GM19238 (cell line): ENCODE measurements around the gene DKKL1.

ENCODE experiments used
- DNase-seq: peaks from one replicate; pipeline ENCODE4 v3.0.0; 2011; ENCODE audit warnings: low spot score; ENCODE audit not compliant: insufficient read length

The DKKL1 gene

DNA sequence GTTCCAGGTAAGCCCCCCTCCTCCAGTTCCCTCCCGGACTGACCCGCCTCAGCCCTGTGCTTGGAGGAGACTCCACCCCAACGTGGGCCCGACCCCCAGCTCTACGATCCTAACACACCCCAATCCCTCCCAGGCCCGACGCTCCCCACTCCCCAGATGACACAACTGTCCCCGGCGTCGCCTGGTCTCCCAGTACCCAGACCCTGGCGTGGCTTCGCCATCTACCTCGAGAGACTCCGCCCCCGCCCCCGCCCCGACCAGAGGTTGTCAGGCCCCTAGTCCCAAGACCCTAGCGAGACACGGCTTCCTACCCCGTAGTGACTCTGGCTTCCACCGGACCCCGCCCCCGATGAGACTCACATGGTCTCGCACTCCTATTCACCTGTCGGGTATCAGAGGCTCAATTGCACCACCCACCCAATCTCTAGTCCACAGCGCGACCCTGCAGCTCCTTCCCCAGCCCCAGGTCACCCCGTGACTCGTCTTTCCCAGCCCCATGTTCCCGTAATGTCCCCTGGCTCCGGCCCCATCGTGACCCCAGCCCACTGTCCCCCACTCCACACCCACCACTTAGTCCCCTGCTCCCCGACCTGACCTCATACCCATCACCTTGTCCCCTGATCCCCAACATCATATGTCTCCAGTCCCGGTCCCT is 25.5 kb upstream of the DKKL1 start:
- DNase-seq: no peak

DNA sequence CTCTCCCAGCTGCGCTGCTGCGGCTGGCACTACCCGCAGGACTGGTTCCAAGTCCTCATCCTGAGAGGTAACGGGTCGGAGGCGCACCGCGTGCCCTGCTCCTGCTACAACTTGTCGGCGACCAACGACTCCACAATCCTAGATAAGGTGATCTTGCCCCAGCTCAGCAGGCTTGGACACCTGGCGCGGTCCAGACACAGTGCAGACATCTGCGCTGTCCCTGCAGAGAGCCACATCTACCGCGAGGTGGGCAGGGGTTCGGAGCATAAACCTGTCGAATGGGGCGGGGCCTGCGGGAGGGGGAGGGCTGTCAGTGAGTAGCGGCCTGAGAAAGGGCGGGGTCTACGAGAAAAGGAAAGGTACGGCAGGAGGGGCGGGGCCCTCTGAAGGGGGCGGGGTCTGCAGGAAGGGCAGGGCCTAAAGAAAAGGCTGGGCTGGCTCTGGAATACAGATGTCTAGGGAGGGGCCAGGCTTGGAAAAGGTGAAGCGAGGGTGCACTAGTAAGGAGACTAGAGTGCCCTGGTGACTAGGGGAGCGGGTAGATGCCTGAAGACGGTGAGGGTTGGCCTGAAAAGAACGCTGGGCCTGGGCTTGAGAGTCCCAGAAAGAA is 24.9 kb upstream of the DKKL1 start:
- DNase-seq: no peak

DNA sequence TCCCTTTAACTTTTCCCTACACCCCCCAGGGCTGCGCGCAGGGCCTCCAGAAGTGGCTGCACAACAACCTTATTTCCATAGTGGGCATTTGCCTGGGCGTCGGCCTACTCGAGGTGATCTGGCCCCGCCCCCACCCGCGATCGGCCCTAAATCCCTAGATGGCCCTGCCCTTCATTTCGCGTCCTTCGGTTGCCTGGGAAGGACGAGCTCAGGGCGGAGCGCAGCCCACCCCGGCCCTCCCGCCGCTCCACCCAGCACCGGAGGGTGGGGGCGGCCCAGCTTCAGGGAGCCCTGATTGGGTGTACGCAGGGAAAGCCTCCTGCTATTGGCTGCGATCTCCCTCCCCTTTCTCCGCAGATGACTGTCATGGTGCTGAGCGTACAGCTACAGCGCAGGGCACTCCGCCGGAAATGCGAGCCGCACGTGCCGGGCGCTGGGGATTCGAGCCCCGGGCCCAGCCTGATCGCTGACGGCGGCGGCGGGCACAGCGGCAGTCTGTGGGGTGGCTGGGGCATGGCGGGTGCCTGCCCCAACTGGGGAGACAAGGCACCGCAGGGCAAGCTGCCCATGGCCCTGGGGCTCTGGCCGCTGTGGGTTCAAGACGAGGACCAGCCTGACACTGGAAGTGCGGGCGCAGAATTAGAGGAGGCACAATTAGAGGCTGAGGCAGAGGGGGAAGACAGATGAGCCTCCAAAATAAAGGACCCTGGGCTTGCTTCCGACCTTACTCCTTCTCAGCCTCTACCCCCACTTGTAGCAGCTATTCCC is 24.2 kb upstream of the DKKL1 start:
- DNase-seq: no peak

DNA sequence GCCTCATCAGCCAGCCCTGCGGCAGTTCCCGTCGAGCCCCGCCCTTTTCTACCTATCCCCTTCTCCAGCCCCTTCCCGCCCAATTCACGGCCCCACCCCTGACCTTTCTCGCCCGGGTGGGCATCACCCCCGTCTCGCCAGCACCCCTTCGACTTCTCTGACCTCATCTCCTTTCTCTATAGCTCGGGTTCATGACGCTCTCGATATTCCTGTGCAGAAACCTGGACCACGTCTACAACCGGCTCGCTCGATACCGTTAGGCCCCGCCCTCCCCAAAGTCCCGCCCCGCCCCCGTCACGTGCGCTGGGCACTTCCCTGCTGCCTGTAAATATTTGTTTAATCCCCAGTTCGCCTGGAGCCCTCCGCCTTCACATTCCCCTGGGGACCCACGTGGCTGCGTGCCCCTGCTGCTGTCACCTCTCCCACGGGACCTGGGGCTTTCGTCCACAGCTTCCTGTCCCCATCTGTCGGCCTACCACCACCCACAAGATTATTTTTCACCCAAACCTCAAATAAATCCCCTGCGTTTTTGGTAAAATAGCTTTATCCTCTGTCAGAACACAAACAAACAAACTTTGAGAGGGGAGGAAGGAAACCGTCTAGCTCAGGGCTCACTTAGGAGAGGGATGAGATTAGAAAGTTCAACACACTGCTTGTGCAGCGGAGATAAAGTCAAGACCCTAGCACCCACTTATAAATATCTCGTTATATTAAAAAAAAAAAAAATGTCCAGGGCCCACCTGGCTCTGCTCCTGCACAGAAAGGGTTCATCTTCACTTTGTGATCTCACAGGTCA is 23.4 kb upstream of the DKKL1 start:
- DNase-seq: peak; percentile 98

DNA sequence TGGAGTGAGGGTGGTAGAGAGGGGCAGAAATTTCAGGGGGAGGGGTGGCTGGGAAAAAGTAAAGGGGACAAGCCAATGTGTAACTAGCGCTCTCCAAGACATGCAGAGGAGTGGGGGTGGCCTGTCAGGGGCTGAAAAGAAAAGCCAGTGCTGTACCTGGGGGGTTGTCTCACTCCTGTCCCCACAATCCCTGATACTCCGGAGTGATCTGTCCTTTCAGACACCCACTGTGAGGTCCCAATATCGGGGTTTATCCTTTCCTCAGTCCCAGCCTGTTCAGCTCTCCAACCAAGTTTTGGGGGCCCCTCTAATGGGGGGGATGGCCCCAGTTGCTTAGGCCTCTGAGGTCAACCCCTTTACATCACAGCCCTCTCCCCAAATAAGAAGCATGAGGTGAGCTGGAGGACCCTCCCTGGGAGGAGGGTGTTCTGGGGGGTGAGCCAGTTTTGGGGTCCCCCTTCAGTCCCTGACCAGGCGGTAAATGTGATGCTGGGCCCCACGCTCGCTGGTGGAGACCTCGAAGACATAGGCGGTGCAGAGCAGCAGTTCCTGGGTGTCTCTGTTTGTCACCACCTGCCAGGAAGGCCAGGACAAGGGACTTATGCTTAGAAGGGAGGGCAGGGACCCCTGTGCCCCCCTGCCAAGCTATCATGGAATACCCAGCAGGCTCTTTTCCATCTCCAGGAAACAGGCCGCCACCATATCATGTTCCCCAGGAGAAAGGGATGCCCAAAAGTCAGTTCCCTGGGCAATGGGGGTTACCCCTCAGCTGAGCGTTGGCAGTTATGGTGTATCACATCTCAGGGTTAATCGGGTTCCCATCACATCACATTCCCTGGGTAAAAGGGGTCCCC is 22.6 kb upstream of the DKKL1 start:
- DNase-seq: no peak

DNA sequence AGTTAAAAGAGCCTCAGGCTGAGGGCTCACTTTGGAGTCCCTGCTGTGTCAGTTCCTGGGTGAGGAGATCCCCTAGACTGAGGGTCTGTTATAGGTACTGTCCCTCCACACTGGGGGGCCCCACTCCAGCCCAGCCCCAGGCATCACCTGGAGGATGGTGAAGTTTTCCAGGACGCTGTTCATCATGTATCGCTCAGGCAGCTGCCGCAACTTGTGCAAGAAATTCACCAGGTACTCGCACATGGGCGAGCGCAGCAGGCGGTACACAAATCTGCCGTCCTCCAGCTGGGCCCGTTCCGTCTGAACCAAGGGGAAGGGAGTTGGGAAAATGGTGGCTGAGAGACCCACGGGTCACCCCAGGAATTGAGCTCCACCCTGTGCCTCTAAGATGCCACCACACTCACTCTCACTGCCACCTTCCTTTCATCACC is 21.4 kb upstream of the DKKL1 start:
- no peak for DNase-seq

DNA sequence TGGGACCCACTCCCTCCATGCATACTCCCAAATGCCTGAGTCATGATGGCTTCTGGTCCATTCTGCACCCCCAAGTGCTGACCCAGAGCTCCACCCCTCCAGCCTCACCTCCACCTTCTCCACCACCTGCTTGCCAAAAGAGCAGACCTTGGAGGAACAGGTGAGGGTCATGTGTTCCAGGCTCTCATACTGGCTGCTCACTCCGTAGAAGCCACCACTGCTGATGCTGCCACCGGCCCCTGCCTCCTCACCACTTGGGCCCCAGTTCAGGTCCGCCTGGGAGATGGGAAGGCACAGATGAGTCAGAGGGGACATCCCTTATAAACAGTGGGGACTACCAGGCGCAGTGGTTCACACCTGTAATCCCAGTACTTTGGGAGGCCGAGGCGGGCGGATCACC is 20.6 kb upstream of the DKKL1 start:
- DNase-seq: no peak

DNA sequence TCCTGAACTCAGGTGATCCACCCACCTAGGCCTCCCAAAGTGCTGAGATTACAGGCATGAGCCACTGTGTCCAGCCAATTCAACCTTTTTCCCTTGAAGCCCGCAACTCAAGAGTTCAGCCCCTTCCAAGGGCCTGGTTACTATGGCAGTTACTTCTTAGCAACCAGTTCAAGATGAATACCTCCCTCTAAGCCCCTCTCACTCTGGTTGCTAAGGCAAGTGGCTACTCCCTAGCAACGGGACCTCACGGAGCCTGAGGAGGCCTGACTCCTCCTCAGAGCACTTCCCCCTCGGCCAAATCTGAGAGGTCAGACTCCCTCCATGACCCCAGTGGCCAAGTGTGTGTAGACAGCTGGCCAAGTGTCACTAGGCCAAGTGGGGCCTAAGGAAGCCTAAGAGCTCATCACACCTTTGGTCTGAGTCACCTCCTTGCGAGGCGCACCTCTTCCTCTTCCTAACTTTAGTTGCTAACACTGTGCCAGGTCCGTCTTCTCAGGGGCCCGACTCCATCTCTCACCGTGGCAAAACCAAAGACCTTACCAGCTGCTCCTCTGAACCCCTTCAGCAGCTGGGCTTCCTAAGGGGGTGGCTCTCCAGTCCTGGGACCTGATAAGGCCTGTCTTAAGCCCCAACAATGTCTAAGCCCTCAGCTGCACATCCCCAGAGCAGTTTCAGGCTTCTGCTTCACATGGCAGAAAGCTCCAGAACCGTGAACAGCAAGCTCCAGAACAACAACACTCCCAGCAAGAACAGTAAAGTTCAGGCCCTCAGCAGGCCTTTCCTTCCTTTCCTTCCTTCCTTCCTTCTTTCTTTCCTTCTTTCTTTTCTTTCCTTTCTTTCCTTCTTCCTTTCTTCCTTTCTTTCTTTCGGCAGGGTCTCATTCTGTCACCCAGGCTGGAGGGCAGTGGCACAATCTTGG is 18.9 kb upstream of the DKKL1 start:
- DNase-seq: no peak

DNA sequence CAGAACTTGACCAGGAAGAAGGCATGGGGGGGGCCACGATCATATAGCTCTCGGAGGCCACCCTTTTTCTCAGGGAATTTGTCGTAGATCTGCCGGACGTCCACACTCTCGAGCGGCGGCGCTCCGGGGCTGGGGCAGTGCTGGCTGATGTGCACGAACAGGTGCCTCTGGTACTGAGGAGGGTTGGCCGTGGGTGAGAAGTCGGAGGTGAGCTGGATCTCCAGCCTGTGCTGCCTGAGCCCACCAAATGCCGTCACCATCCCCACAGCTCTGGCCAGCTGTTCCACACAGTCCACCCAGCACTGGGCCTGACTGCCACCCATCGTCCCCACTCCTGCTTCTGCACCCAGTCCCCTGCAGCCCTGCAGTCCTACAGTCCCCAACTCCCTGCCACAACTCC is 16.5 kb upstream of the DKKL1 start:
- no peak for DNase-seq

DNA sequence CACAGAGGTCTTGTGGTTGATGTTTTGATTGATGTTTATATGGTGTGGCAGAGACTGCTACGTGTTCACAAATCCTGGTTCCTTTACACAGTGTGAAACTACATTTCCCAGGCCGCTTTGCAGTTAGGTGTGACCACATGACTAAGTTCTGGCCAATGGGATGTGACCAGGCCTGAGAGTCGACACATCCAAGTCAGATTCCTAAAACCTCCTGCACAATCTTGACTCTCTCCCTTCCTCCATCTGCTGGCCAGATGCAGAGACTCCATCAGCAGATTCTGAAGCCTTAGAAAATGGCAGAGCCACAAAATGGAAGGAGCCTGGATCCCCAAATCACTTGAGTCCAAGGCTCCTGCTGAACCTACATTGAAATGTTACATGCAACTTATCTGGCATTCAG is 15.8 kb upstream of the DKKL1 start:
- DNase-seq: no peak

DNA sequence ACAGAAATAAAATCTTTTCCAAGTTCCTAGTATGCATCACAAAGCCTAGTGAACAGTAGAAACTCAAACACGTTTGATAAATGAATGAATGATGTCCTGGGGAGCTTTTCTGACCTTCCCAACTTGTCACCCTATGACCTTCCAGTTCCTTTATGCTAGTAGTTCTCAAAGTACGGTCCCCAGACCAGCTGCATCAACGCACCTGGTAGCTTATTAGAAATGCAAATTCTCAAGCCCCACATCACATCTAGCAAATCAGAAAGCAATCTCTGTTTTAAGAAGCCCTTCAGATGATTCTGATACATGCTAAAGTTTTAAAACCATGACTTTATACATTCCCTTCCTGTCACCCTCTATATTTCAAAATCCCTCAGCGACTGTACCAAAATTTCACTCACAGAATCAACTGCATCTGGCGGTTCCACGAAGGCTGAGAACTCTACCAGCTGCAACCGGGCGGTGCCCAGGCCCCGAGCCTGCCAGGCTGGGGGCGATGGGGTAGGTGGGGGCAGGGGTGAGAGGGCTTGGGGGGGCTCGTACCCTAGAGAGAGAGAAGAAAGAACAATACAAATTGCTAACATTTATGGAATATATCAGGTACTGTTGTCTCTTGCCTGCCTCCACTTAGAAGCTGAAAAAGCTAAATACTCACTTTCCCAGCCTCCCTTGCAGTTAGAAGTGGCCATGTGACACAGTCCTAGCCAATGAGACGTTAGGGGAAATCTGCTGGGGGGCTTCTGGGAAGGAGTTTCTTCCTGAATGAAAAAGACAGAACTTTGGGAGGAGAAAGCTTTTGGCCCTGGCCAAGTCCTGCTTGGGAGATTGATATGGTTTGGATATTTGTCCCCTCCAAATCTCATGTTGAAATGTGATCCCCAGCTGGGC is 15.1 kb upstream of the DKKL1 start:
- DNase-seq: no peak

DNA sequence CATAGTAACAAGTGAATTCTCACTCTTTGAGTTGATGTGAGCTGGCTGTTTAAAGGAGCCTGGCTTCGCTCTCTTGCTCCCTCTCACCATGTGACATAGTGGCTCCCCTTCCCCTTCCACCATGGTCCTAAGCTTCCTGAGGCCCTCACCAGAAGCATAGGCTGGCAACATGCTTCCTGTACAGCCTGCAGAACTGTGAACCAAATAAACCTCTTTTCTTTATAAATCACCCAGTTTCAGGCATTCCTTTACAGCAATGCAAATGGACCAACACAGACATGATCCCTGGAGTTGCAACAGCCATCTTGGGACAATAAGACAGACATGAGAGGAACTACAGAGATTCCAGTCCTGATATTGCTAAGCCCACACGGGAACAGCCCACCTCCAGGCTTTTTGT is 14.1 kb upstream of the DKKL1 start:
- no peak for DNase-seq

DNA sequence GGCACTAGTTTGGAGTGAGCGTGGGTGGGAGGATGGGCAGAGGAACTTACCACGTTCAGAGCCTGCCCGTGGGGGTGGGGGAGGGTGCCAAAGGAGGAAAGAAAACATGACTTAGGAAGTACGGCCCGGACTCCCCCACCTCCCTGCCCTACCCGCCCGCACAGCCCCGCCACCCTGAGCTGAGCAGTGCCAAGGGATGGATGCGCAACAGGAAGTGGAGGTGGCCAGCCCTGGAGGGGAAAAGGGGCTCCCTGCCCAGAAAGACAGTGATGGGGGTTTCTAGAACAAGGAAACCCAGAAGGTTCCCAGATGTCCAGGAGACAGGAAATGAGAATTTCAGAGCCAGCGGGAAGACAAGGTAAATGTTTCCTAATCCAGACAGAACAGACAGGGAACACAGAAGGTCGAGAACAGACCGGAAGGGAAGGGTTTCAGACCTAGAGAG is 7.7 kb upstream of the DKKL1 start:
- DNase-seq: no peak

DNA sequence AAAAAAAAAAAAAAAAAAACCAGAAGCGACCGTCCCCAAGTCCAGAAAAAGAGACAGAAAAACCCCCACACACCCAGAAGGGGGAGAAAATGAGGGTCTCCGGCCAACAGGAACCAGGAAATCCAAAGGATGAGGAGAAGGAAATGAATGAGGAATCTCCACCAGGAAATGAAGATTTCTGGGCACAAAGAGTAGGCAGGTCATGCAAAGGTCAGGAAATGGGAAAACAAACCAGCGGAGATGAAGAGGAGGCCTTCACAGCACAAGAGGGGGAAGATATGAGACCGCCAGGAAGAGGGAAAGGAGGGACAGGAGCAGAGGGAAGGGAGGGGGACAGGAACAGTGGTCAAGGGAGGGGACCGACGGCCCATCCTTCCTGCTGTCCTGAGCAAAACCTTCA is 7.3 kb upstream of the DKKL1 start:
- no peak for DNase-seq

DNA sequence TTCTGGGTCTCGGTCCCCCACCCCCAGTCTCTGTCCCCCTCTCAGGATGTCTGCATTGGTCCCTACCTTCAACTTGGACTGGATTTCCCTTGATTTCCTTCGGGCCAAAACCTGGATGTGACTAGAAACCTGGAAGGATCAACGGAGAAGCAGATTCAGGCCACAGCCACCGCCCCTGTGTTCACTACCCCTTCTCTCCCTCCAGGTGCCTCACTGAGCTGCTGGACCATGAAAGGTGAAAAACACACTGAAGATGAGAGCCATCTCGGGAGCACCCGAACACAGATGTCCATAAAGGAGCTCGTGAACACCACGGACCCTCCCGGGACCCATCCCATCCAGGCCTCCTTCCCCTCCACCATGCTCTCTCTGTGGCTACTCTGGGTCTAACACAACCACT is 6.5 kb upstream of the DKKL1 start:
- no peak for DNase-seq

DNA sequence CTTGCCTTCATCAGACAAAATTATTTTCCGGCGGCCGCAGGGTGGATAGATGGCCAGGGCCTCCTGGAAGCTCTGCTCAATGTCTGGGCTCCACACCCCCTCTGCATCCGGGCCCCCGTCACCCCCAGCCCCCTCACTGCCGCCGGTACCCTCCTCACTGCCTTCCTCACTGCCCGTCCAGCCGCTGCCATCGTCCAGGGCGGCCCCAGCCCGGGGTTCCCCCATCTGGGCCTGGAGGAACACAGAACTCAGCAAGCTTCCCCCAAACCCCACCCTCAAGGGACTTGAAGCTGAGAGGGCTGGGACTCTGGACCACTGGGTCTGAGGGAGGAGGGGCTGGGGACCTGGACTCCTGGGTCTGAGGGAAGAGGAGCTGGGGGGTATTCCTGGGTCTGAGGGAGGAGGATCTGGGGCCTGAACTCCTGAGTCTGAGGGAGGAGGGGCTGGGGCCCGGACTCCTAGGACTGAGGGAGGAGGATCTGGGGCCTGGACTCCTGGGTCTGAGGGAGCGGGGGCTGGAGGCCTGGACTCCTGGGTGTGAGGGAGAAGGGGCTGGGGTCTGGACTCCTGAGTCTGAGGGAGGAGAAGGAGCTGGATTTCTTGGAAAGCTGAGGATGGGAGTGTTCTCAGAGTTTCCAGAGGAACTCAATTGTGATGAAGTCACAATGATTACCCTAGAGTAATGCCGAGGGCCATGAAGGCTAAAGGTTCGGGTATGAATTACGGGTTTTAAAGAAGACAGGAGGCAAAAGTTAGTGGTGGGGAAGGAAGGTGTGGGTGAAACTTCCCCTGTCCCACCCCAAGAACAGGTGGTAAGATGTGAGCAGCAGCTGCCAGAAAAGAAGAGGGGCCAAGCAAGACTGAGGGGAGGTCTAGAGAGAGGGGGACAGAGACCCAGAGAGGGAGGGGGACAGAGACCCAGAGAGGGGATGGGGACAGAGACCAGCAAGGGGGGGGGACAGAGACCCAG is 3.5 kb upstream of the DKKL1 start:
- no peak for DNase-seq

DNA sequence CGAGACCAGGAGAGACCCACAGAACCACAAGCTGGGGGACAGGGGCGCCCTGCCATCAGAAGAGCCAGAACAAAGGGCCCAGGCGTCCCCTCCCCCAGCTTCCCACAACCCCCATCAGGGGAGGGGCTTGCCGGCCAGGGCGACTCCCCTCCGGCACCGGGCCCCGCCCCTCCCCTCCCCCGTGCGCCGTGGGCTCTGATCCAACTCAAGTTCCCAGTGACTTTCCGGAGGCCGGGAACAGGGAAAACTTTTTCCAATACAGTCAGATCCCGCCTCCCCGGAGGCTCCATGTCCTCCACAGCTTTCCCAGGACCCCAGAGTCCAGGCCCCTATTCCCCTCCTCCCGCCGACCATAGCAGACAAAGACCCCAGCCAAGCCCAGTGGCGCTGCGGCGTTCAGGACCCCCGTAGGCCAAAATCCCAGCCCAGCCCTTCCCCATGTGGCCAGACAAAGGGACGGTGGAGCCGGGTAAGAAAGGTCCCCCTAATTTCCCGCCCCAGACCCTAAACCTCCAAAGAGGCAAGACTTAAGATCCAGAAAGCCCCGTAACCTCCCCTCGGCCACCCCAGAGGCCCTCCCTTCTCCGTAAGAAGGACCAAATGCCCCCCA is 2.1 kb upstream of the DKKL1 start:
- DNase-seq: no peak
